NCI-H2196 treated with DMSO at 0.1 percent for 48 hours (cell line): Measurements from ENCODE around the gene MUC6.

ENCODE experiments used
- DNase-seq: peaks from one replicate; lab custom pipeline; 2025; ENCODE audit not compliant: unreplicated experiment; lab: John Stamatoyannopoulos, UW

The MUC6 gene

DNA sequence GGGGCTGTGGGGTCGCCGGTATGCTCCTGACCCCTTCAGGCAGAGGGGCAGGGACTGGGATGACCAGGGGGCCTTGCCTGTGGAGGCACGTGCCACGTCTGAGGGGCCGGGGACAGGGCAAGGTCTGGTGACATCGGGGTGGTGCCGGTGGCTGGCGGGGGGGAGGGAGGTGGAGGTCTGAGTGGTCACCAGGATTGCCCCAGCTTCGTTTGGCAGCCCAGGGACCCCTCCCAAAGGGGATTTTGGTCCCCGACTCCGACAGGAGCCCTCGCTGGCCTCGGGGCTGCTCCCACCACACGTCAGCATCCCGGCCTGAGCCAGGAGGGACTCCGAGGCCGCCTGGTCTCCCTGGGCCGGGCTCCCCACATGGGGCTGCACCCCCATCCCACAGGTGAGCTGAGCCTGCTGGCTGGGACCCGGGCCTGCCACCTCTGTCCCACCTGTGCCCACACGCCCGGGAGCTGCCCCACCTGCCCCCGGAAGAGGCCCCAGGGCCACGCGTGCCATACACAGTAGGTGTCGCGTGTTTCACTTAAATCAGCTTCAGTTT lies 1.1 kb upstream of the MUC6 start:
- DNase-seq, result no peak

DNA sequence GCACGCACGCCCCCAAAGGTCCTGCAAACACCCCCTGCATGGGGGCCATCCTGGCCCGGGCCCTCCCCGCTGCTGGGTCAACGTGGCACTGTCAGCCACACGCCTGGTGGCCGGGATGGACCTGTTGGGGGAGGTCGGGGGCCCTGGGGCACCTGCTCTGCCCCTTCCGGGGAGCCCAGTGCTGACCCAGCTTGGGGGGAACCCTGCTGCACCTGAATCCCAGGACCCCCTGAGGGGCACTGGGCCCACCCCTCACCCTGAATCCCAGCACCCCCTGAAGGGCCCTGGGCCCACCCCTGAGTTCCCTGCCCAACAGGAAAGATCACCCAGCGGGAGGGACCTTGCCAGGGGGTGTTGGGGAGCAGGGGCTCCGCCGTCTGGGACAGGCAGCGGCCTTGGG lies 413 bp upstream of the MUC6 start:
- DNase-seq, result no peak

DNA sequence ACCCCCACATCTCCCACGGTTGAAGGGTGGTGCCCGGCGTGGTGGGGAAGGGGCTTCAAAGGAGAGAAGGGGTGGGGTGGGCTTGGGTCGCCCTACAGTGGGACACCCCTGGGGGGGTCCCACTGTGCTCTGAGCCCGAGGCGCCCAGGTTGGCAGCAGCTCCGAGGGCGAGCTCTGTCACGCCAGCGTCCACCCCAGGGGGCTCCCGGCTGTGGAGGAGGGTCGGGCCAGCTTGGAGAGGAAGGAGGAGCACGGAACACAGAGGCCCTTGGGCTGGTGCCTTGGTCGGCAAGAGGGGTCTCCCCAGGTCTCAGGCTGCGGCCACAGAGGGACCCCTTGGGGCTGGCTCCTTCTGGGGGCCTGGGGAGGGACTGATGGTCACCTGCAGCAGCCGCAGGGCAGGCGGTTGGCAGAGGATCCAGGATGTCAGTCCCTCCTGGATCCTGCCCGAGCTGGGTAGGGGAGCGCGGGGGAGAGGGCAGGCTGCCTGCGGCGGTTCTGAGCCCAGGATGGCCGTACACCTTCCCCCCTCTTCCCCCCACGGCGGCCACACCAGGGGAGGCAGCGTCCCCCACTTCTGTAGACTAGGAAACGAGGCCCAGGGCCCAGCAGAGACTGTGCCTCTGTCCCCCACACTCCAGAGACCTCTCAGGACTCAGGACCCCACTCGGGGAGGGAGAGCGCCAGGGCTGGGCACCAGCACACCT lies 788 bp downstream of the MUC6 start:
- no peak for DNase-seq

DNA sequence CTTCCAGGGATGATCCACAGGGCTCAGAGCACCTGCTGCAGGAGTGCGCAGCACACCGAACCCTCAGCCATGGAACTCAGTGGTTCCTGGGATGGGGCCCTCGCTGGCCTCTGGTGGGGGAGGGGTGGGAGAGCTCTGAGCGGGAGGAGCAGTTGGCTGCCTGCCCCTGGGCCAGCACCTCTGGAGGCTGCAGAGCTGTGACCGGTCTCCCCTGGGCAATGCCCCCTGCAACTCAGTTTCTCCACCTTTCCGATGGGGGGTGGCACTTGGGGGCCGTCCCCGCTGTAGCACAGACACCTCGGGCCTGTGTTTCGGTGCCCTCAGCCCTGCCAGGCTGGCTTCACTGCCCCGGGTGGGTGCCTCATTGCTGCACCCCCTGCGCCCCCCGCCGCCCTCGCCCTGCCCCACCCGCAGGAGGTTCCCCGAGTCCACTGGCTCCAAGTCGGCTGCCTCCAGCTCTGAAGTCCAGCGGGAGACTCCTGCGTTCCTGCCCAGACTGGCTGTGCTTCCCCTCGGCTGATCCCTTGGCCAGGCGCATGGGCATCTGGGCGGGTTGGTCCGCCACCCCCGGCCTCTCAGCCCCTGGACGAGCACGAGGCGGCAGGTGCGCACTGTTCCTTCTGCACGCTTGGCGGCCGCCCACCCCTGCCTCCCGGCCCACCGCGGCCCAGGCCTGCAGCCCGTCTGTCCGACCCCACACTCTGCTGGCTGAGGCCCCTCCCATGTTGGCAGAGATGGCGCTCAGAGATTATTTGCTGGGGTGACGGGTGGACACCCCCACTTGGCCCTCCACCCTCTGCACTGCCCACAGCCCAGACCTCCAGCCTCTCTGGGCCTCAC lies 1.8 kb downstream of the MUC6 start:
- DNase-seq, result no peak

DNA sequence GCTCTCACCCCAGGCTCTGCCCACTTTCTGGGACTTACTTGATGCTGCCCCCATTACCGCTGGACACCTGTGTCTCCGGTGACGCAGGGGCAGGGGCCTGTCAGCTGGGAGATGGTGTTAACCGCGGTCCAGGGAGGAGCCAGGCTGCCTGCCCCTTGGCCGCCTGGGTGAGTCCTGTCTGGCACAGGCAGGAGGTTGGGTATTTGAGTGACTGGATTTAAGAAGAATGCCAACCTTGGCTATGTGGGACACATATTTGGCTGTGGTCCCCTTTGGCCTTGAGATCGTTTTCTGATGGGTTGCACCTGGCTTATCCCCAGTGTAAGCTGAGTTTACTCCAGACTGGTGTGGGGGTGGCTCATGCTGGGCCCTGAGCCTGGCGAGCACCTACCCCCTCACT lies 2.5 kb downstream of the MUC6 start:
- DNase-seq, result no peak

DNA sequence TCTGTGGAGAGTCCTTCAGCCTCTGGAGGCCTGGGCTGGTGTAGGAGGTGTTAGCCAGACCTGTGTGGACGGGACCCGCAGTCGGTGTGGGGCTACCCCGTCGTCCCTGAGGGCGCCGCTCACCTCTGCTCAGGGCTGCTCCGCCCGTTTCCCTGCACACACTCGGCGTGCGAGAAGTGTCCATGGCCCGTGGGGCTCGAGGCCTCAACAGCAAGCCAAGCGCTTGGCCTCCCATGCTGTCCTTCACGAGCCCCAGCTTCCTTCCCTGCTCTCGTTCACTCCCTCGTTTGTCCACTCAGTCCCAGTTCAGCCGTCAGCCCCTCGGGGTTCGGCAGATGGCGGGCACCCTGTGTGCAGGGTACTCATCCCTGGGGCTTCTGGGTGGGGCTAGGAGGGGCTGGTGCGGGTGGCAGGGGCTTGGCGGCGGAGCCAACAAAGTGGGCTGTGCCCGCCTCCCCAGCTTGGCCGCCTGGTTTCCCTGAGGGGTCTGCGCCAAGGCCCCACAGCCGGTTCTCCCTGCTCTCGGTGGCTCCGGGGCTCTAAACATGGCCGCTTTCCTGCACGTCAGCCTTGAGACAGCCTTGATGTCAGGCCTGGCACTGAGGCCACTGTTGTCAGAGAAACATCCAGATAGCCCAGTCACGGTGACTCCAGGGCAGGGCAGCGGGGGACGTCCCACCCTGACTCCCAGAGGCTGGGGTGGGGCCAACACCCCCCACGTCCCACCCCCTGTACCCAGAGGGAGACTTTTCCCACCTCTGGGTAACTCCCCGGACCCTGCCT lies 3.3 kb downstream of the MUC6 start:
- DNase-seq, result no peak

DNA sequence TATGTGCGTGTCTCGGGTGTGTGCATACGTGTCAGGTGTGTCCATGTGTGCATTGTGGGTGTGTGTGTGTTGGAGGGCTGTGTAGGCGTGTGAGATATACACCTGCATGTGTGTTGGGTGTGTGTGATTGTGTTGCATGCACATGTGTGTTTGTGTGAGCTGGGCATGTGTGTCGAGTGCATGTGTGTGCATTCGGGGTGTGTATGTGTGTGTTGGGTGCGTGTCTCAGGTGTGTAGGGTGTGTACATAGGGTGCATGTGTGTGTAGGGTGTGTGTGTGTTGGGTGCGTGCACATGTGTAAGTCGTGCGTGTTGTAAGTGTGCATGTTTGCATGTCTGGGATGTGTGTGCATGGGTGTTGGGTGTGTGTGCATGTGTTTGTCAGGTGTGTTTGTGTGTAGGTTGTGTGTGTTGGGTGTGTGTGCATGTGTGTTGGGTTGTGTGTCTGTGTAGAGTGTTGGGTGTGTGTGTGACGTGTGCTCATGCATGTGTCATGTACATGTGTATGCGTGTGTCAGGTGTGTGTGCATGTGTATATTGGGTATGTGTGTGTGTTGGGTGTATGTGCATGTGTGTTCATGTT lies 4.1 kb downstream of the MUC6 start:
- DNase-seq, result no peak

DNA sequence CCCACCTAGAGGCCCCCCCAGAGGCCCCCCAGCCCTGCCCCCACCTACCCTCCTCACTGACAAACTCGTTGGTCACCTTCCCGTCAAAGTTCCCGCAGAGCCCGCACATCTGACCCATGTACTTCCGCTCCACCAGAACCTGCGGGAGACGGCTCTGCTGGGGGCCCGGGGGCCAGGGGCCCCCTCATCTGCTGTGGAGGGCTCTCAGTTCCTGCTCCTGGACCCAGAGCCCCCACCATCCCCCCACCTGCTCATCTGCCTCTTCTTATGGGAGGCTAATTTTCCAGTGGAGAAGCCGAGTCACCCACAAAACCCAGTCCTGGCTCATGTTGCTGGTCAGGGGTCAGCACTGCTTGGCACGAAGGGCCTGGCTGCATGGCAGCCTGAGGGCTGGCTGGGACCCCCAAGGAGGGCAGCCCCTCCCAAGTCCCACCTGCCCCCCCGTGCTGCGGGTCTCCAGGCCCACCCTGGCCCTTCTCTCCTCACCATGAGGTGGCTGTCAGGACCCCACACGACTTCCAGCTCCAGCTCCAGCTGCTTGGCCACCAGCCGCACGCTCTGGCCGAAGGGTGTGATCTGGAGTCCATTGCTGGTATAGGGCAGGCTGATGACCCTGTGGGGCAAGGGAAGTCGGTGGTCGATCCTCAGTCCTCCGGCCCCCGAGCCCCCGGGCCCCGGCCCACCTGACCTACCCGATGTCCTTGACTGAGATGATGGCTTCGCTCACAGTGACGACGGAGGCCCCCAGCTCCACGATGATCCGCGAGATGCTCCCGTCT lies 5.2 kb downstream of the MUC6 start:
- no peak for DNase-seq

DNA sequence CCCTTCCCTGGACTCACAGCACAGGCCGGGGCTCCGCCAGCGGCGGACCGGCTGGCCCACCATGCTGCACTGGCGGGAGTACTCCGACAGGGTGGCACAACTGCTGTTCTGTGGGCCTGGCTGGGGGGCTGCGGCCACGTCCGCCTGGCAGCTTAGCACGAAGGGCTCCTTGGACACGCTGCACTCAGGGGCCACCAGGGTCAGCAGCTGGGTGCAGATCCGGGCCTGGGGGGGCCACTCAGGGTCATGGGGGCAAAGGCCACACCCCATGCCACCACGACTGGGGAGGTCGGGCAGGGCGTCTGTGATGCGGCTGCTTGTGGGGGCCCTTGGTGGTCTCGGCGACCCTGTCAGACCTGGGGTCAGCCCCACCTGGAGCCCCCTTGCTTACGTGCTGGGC lies 6.0 kb downstream of the MUC6 start:
- DNase-seq, result no peak

DNA sequence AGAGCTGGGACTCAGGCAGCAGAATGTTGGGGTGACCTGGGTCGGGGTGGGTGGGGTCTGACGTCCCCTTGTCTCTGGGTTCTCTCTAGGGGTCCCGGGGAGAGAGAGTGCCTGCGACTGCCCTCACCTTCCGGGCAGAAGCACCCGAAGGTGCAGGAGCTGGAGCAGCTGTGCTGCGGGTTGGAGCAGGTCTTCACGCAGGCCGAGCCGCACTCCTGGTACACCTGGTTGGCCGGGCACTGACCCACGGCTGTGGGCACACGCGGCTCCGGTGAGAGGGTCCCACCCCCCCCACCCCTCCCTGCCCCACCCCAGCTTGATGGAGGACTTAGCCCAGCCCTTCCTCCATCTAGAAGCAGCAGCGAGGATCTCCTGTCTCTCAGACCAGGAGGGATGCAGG lies 6.4 kb downstream of the MUC6 start:
- no peak for DNase-seq

DNA sequence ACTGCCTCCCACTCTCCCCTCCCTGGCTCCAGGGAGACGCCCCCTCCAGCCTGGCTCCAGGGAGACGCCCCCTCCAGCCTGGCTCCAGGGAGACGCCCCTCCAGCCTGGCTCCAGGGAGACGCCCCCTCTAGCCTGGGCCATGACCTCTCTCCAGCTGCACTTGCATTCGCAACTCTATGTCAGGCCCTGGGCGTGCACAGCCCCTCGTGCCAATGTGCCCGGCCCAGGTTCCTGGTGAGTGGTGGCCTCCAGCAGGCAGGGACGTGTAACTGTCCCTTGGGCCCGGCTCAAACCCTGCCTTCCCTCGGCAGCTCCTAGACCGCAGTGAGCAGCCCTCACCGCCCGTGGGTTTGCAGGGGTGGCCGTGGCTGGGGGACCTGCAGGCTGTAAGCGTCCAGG lies 6.9 kb downstream of the MUC6 start:
- DNase-seq, result no peak

DNA sequence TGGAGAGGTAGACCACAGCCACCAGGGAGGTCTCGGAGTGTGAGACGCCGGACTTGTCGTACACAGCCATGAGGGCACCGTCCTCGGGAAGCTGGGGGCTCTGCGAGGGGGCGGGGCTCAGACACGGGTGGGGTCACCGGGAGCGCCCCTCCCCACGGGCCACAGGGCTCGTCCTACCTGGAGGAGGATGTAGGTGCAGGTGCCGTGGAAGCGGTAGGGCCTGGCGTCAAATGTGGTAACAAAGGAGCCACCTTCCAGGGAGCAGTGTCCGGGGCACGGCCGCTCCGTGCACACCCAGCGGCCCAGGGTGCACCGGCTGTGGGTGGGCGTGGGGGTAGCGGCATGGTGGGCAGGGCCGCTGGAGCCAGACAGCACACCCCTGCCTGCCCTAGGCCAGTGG lies 7.5 kb downstream of the MUC6 start:
- no peak for DNase-seq

DNA sequence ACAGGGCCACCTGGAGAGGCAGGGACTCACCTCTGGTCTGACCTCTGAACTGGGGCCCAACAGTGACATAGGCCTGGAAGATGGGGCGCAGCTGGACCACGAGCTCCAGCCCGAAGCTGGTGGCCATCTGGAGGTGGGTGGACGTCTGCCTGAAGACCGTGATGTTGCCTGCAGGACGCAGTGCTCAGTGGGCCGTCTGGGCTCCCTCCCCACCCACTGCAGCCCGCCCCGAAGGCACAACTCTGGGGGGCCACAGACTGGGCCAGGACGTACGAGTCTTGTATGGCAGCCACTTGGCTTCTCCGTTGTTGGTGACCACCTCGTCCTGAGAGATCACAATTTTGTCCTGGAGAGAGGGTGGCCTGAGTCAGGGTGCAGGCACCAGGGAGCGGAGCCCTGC lies 7.9 kb downstream of the MUC6 start:
- no peak for DNase-seq

DNA sequence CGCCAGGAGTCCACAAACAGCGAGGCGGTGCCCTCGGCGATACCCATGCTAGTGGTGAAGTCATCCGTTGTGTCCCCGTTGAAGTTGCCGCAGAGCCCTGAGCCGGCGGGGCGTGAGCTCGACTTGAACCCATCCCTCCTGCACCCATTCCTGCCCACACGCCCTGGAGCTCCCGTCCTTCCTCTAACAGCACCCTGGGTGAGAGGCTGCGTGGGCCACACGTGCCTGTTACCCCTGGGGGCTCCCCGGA lies 8.3 kb downstream of the MUC6 start:
- DNase-seq, result no peak

DNA sequence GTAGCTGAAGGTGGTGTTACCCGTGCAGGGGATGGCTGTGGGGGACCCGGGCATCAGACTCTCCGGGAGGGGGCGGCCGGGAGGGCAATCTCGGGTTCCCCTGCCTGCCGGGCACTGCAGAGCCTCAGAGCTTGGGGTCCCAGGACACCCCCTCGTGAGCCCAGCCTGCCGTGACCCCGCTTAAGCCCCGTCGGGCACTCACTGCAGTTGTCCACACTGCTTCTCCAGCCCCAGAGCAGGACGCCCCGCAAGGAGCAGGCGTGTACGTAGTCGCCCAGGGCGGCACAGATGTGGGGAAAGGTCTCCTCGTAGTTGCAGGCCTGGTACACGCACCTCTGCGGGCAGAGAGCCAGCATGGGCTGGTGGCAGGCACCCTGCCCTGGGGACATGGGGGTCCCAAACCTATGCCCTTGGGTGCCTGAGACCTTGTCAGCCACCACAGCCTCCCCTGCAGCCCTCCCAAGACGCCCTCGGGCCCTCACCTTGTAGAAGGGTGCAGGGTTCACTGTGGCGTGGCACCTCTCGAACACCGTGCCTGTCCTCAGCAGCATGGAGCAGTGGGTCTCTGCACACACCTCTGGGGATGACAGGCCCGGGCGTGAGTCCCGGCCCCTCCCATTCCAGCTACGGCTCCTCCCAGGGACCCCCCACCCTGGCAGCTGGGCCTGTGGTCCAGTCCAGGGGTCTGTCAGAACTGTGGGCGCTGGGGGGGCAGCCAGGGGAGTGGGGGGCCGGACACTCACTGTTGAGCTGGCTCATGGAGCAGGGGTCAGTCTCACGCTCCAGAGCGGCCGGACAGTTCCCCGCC lies 8.8 kb downstream of the MUC6 start:
- no peak for DNase-seq

DNA sequence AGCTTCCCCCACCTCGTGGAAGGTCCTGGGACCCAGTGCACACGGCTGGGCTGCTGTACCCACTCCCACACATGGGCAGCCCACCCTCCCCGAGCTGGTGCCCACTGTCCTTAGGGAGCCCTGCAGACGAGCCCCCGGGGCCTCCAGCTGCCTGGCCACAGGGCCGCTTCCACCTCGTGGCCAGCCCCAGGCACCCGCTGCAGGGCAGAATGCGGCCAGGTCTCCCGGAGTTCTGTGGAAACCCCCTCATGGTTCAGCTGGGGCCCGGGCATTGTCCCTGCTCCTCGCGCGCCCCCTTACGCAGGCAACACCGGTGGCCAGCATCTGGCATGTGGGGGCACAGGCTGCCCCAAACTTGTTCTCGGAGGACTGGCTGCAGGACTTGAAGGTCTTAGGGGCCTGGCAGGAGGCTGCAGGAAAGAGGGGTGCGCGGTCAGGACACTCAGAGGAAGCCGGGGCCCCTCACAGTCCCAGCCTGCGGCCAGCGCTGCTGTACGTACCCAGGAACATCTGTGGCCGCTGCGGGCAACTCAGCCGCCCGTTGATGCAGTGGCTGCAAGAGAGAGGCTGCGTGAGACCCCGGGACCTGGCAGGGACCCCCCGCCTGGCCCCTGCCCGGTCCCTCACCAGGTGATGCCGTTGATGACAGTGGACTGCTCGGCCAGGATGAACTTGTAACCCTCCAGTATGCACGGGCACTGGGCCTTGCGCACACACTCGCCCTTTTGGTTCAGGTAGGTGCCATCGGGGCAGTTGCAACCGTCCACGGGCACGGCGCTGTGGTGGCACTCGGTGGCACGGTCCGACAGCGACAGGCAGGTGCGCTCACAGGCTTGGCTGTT lies 9.7 kb downstream of the MUC6 start:
- no peak for DNase-seq

DNA sequence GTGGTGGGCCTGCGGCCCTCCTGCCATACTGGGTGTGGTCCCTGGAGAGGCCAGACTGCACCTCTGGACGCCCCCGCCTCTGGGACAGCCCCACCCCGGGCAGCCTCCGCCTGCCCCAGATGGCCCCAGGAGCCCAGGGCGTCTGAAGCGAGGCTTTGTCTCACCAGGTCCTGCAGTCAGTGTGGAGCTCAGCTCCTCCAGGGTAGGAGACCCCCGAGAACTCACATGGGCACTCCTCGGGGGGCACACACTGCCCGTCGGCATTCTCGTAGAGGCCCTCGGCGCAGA lies 10.4 kb downstream of the MUC6 start:
- DNase-seq, result no peak

DNA sequence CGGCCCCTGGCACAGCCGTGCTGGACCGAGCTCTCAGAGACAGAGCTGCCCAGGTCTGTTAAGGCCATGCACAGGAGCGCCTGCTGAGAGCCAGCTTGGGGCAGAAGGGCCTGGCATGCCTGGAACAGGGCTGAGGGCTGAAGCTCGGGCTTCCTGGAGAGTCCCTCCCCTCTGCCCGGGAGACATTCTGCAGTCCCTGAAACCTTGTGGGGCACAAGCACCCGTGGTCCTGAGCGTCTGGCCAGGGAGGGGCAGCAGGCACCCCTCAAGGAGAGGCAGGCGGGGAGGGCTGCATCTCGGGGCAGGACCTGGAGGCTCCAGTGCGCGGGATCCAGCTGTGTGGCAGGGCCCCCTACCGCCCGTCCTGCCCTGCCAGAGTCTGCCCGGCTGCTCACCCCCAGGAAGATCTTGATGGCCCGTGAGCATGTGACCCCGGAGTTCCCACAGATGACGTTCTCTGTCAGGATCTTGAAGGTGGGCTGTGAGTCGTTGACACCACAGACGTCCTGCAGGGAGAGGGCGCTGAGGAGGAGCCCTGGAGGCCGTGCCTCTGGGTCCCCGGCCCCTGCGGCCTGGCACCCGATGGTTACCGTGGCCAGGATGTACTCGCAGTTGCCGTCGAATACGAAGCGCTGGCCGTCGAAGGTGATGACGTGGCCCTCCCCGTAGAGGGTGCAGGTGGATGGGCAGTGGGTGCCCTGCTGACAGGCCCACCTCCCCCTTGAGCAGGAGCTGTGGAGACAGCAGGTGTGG lies 10.9 kb downstream of the MUC6 start:
- no peak for DNase-seq
